ENCODE results near the gene AKTIP. TPM values are rescaled to one million over a fixed set of nuclear protein-coding genes. Genes with fewer than 3 reads are reported as not detected.
"Not testable (repeated sequence)": the region's sequence is repeated elsewhere in the genome, so short reads cannot be mapped to it uniquely, and the experiment has no call there.

Gene AKTIP
- total and polyA plus RNA-seq, 12 donors: 16.0 to 43.5 (median 31.3) TPM

GRCh38 chr16:53515259-53515658, 12.2 kb upstream of the AKTIP start:
- Histone ChIP-seq H3K27me3 (no peaks in the 10 kb centered on the region), H3K4me1 (replicated peaks in 1 of 2) (no peaks in the 10 kb centered on the region), H3K4me3 (no peak overlapping the region), H3K9me3 (replicated peaks in 1 of 3) (no peaks in the 10 kb centered on the region), H3K27ac (peak overlapping the region in 1 of 5 donors; percentile 61), H3K36me3 (replicated peaks in 1 of 2) (no peaks in the 10 kb centered on the region)
- intact Hi-C loops (cut with DNase I): no loop called here
- DNase-seq: peak in 3 of 7 donors; percentile 21 to 61 (median 24)
- WGBS, 4 donors: 68 to 75% (median 70%) methylated on average over 5 to 6 of the region's 6 CpGs
- TF ChIP-seq CTCF (IDR thresholded peaks at IDR 0.05) (no peak), POLR2A (IDR thresholded peaks at IDR 0.05) (no peak)

- intact Hi-C loops (cut with DNase I); H3K36me3 ChIP-seq (replicated peaks in 1 of 2); H3K4me3 ChIP-seq; DNase-seq; H3K27me3 ChIP-seq; H3K4me1 ChIP-seq (replicated peaks in 1 of 2); H3K9me3 ChIP-seq (replicated peaks in 1 of 3); H3K27ac ChIP-seq: not testable (repeated sequence)
- 61 to 90% (median 88%) methylated on average over 1 of the region's 1 CpG for WGBS, 4 donors
Measured at GRCh38 chr16:53512795-53513194, 9.8 kb upstream of the AKTIP start.

- peak in 1 of 7 donors; percentile 9 for DNase-seq
- Histone ChIP-seq H3K9me3 (replicated peaks in 1 of 3) (no peaks in the 10 kb centered on the region), H3K36me3 (replicated peaks in 1 of 2) (no peaks in the 10 kb centered on the region), H3K27me3 (no peaks in the 10 kb centered on the region), H3K4me3 (no peak overlapping the region), H3K27ac (no peak overlapping the region), H3K4me1 (replicated peaks in 1 of 2) (no peaks in the 10 kb centered on the region)
- intact Hi-C loops (cut with DNase I): no loop called here
- TF ChIP-seq CTCF (IDR thresholded peaks at IDR 0.05) (no peak), POLR2A (IDR thresholded peaks at IDR 0.05) (no peak)
- WGBS, 4 donors: 62 to 74% (median 70%) methylated on average over 9 to 12 of the region's 12 CpGs
Measured at GRCh38 chr16:53511403-53512280, 8.6 kb upstream of the AKTIP start.

- no peak overlapping the region for H3K4me3 ChIP-seq
- intact Hi-C loops (cut with DNase I): no loop called here
- no peak for TF ChIP-seq CTCF (IDR thresholded peaks at IDR 0.05)
- WGBS, 4 donors: 73 to 78% (median 74%) methylated on average over 6 of the region's 6 CpGs
- H3K4me1 ChIP-seq (replicated peaks in 1 of 2): no peaks in the 10 kb centered on the region
- H3K36me3 ChIP-seq (replicated peaks in 1 of 2): no peaks in the 10 kb centered on the region
- no peaks in the 10 kb centered on the region for H3K9me3 ChIP-seq (replicated peaks in 1 of 3)
- H3K27ac ChIP-seq: no peak overlapping the region
- no peak for DNase-seq
- no peaks in the 10 kb centered on the region for H3K27me3 ChIP-seq
Measured at GRCh38 chr16:53511084-53511402, 8.0 kb upstream of the AKTIP start.

- no peaks in the 10 kb centered on the region for H3K27me3 ChIP-seq
- DNase-seq: no peak
- H3K36me3 ChIP-seq (replicated peaks in 1 of 2): no peaks in the 10 kb centered on the region
- H3K9me3 ChIP-seq (replicated peaks in 1 of 3): no peaks in the 10 kb centered on the region
- WGBS, 4 donors: 24 to 33% (median 28%) methylated on average over 2 of the region's 2 CpGs
- no peak overlapping the region for H3K27ac ChIP-seq
- no peak overlapping the region for H3K4me3 ChIP-seq
- intact Hi-C loops (cut with DNase I): no loop called here
- no peaks in the 10 kb centered on the region for H3K4me1 ChIP-seq (replicated peaks in 1 of 2)
- peak in 2 of 6 experiments; percentile 6 to 8 for TF ChIP-seq CTCF (IDR thresholded peaks at IDR 0.05)
- TF ChIP-seq POLR2A (IDR thresholded peaks at IDR 0.05): no peak
Measured at GRCh38 chr16:53510704-53511070, 7.7 kb upstream of the AKTIP start.

Measured in adrenal gland (tissue), 12 donors.